GM19467 (cell line): ENCODE results near the gene LHX8.
"Not testable (repeated sequence)": the region's sequence is repeated elsewhere in the genome, so short reads cannot be mapped to it uniquely, and the experiment has no call there.

Experiments used
- ATAC-seq: cut with Tn5 transposase; IDR thresholded peaks from one replicate; pipeline ENCODE4 v1.9.1; 2021; ENCODE audit warnings: mild to moderate bottlenecking, moderate library complexity; ENCODE audit not compliant: unreplicated experiment

The LHX8 gene

GRCh38 chr1:75132812-75133619 is 1.2 kb upstream of the LHX8 start:
- ATAC-seq, result no peak

GRCh38 chr1:75134647-75135572 is 722 bp downstream of the LHX8 start:
- ATAC-seq, result no peak

GRCh38 chr1:75135573-75136194 is 1.5 kb downstream of the LHX8 start:
- no peak for ATAC-seq

- ATAC-seq, result no peak
Measured at GRCh38 chr1:75136195-75136815, 2.1 kb downstream of the LHX8 start.

- ATAC-seq, result no peak
Measured at GRCh38 chr1:75136921-75137641, 2.9 kb downstream of the LHX8 start.

- ATAC-seq, result no peak
Measured at GRCh38 chr1:75152092-75152491, 17.9 kb downstream of the LHX8 start.

GRCh38 chr1:75159154-75159553 is 25.0 kb downstream of the LHX8 start:
- no peak for ATAC-seq

- ATAC-seq, result no peak
Measured at GRCh38 chr1:75165264-75165663, 31.1 kb downstream of the LHX8 start.

- no peak for ATAC-seq
Measured at GRCh38 chr1:75166821-75167220, 32.6 kb downstream of the LHX8 start.

GRCh38 chr1:75170011-75170410 is 35.8 kb downstream of the LHX8 start:
- no peak for ATAC-seq

GRCh38 chr1:75170981-75171380 is 36.8 kb downstream of the LHX8 start:
- ATAC-seq, result no peak

GRCh38 chr1:75171876-75172275 is 37.7 kb downstream of the LHX8 start:
- no peak for ATAC-seq

GRCh38 chr1:75172556-75172955 is 38.4 kb downstream of the LHX8 start:
- ATAC-seq, result no peak

GRCh38 chr1:75174031-75174760 is 40.0 kb downstream of the LHX8 start:
- no peak for ATAC-seq

- not testable (repeated sequence) for ATAC-seq
Measured at GRCh38 chr1:75181214-75181955, 47.2 kb downstream of the LHX8 start.

GRCh38 chr1:75188892-75189291 is 54.7 kb downstream of the LHX8 start:
- ATAC-seq, result no peak

- no peak for ATAC-seq
Measured at GRCh38 chr1:75198163-75198562, 64.0 kb downstream of the LHX8 start.

GRCh38 chr1:75198761-75199160 is 64.6 kb downstream of the LHX8 start:
- no peak for ATAC-seq

GRCh38 chr1:75202751-75203150 is 68.6 kb downstream of the LHX8 start:
- no peak for ATAC-seq
